ENCODE data around the gene KCNIP1. TPM values are rescaled to one million over a fixed set of nuclear protein-coding genes. Genes with fewer than 3 reads are reported as not detected.

Gene KCNIP1
- total and polyA plus RNA-seq, 2 of the 8 experiments (the other 6 are each of a cell fraction or from before 2014, with no cell fraction given), result 0.52 to 0.83 TPM

DNA sequence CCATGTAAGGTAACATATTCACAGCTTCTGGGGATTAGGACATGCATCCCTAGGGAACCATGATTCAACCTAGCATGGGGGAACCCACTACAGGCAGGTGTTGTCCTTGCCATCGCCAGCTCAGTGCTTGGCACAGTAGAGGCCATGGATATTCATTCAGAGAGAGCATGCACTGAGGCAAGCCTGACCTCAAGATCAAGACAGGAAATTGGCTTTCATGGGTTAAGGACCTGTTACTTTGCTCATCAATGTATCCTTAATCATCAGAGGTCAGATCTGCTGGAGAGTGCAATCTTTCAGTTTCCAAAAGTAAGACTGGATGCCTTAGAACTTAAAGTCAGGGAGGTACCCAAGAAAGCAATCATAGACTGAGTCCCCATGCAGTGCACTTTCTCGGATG is 84.0 kb downstream of the KCNIP1 start (continued):
- TF ChIP-seq SIX5 (IDR thresholded peaks at IDR 0.05; ENCODE audit: low read depth, low read length), result no peak
- TF ChIP-seq KDM1A (IDR thresholded peaks at IDR 0.05; ENCODE audit: borderline replicate concordance, low read length), result no peak

Measured in H1 (cell line).